Spleen (tissue), 11 donors: Measurements from ENCODE around the gene TNFRSF18. TPM values are rescaled to one million over a fixed set of nuclear protein-coding genes. Genes with fewer than 3 reads are reported as not detected.

Source experiments
- DNase-seq: peaks from one replicate; pipeline ENCODE4 v3.0.0-alpha.2; 2020
- H3K27ac ChIP-seq, 8 donors: fragments of 200-600 bp; sonication (generic) in 7 of 8; 1 replicate in 4 of 8; 2 replicates in 4 of 8; pipeline versions ENCODE4 v1.5.0 to v1.8.0; 2016 to 2021; ENCODE audit warnings: inconsistent platforms in 4 of 8, mild to moderate bottlenecking in 4 of 8, moderate library complexity in 1 of 8
- H3K27me3 ChIP-seq, 7 donors: fragments of 200-600 bp; sonication (generic) in 6 of 7; replicated peaks in 1 of 7; 1 replicate in 4 of 7; 2 replicates in 3 of 7; pipeline versions ENCODE4 v1.5.0 to v1.8.0; 2016 to 2021; ENCODE audit warnings: inconsistent platforms in 3 of 7, mild to moderate bottlenecking in 1 of 7
- H3K36me3 ChIP-seq, 6 donors: fragments of 200-600 bp; sonication (generic) in 5 of 6; 1 replicate in 4 of 6; 2 replicates in 2 of 6; pipeline versions ENCODE4 v1.5.0 to v1.8.0; 2016 to 2021; ENCODE audit warnings: inconsistent platforms in 2 of 6
- H3K4me1 ChIP-seq, 6 donors: fragments of 200-600 bp; sonication (generic) in 5 of 6; 1 replicate in 3 of 6; 2 replicates in 3 of 6; pipeline versions ENCODE4 v1.5.0 to v1.8.0; 2016 to 2021; ENCODE audit warnings: inconsistent platforms in 3 of 6
- H3K4me3 ChIP-seq, 8 donors: fragments of 200-600 bp; sonication (generic) in 7 of 8; 1 replicate in 4 of 8; 2 replicates in 4 of 8; pipeline versions ENCODE4 v1.5.0 to v1.8.0; 2016 to 2021; ENCODE audit warnings: inconsistent platforms in 4 of 8, mild to moderate bottlenecking in 4 of 8, moderate library complexity in 2 of 8
- H3K9me3 ChIP-seq, 8 donors: fragments of 200-600 bp; sonication (generic) in 7 of 8; 1 replicate in 4 of 8; 2 replicates in 4 of 8; pipeline versions ENCODE4 v1.5.0 to v1.8.0; 2016 to 2021; ENCODE audit warnings: inconsistent platforms in 4 of 8
- CTCF ChIP-seq, 11 experiments: fragments of 200-600 bp in 7 of 11; fragments of 450-650 bp in 4 of 11; sonication (generic) in 4 of 11; IDR thresholded peaks in 8 of 11; conservative IDR thresholded peaks in 3 of 11; 1 replicate in 7 of 11; 2 replicates in 4 of 11; pipeline versions ENCODE4 v1.4.0 to v1.8.0; 2016 to 2021; ENCODE audit warnings: antibody characterized with exemption in 11 of 11, inconsistent platforms in 4 of 11, mild to moderate bottlenecking in 1 of 11
- POLR2A ChIP-seq, 3 donors: fragments of 450-650 bp; IDR thresholded peaks; one replicate each; pipeline ENCODE4 v1.5.1; 2017; ENCODE audit warnings: antibody characterized with exemption in 3 of 3, mild to moderate bottlenecking in 1 of 3
- POLR2AphosphoS5 ChIP-seq, 3 donors: sonication (generic); formaldehyde crosslinking; IDR thresholded peaks; one replicate each; pipeline ENCODE4 v1.5.1; 2017; ENCODE audit warnings: antibody characterized with exemption in 3 of 3
- WGBS, 5 donors: extraction: QIAGEN DNeasy Blood & Tissue Kit in 3 of 5; methylation state at CpG; one replicate each; pipeline versions ENCODE4 v1.1.5 to v1.1.7; 2013 to 2018; 5-methylcytosine and 5-hydroxymethylcytosine counted together
- intact Hi-C: fragments of 100-400 bp; cut with DNase I; formaldehyde crosslinking; loops from one replicate; pipeline ENCODE4 v1.15.0; 2023; ENCODE audit warnings: low total_unique reads
- polyA plus RNA-seq, 3 donors: library from polyadenylated mRNA; stranded (reverse); fragments of 200-250 nt; gene quantifications; one replicate each; pipeline ENCODE4 v1.2.1, GENCODE V29; 2013
- total RNA-seq, 7 donors: library from RNA; depleted of rRNA in 3 of 7; stranded (reverse); fragments of >200 nt in 3 of 7; fragmentation: NEBNext Ultra II Directional in 4 of 7; extraction: Animal tissue kit (Norgen Biotek cat#: 25700) in 4 of 7; gene quantifications; one replicate each; pipeline versions ENCODE4 v1.1.0 to v1.2.1, GENCODE V29; 2016 to 2021
- donor health status: healthy with polysubstance abuse.
- donor health status: DM: no; HTN: no; CAD: no; lungs with moderate emphysema.
- donor health status: DM: no; HTN: no; CAD: no.
- donor health status: Bipolar disorder and iron deficiency.
- donor health status: healthy.
- donor health status: DM: no; HTN: no; CAD: no.
- donor health status: DM: yes; HTN: yes; CAD: no.

The TNFRSF18 gene
- total and polyA plus RNA-seq, 10 donors, result 5.2 to 16.3 (median 7.6) TPM

- TF ChIP-seq CTCF (IDR thresholded peaks at IDR 0.05 in 8 of 11, conservative IDR thresholded peaks at IDR 0.05 in 3 of 11) (no peak), POLR2A (IDR thresholded peaks at IDR 0.05) (no peak), POLR2AphosphoS5 (IDR thresholded peaks at IDR 0.05) (no peak)
- Histone ChIP-seq H3K4me3 (no peak overlapping the region), H3K27me3 (peaks cover 0 to 86% (median 31%) of the 10 kb centered on the region in 7 donors), H3K36me3 (no peaks in the 10 kb centered on the region), H3K9me3 (peaks cover 0 to 4% (median 0%) of the 10 kb centered on the region in 8 donors), H3K4me1 (peaks cover 0 to 25% (median 15%) of the 10 kb centered on the region in 6 donors), H3K27ac (no peak overlapping the region)
- DNase-seq, result peak; percentile 76
- intact Hi-C loops, result no loop called here
- 77 to 87% (median 79%) methylated on average over 21 to 51 of the region's 51 CpGs for WGBS, 5 donors
Measured at GRCh38 chr1:1179983-1180861, 26.2 kb downstream of the TNFRSF18 start.

- peaks cover 0 to 5% (median 0%) of the 10 kb centered on the region in 8 donors for H3K9me3 ChIP-seq
- H3K4me3 ChIP-seq, result no peak overlapping the region
- peaks cover 0 to 29% (median 17%) of the 10 kb centered on the region in 6 donors for H3K4me1 ChIP-seq
- TF ChIP-seq CTCF (IDR thresholded peaks at IDR 0.05 in 8 of 11, conservative IDR thresholded peaks at IDR 0.05 in 3 of 11), result no peak
- TF ChIP-seq POLR2A (IDR thresholded peaks at IDR 0.05), result no peak
- no peak for TF ChIP-seq POLR2AphosphoS5 (IDR thresholded peaks at IDR 0.05)
- DNase-seq, result no peak
- H3K36me3 ChIP-seq, result no peaks in the 10 kb centered on the region
- intact Hi-C loops, result no loop called here
- peaks cover 0 to 94% (median 34%) of the 10 kb centered on the region in 7 donors for H3K27me3 ChIP-seq
- no peak overlapping the region for H3K27ac ChIP-seq
- WGBS, 5 donors, result 57 to 85% (median 78%) methylated on average over 15 to 25 of the region's 25 CpGs
Measured at GRCh38 chr1:1179346-1179982, 26.9 kb downstream of the TNFRSF18 start.

DNA sequence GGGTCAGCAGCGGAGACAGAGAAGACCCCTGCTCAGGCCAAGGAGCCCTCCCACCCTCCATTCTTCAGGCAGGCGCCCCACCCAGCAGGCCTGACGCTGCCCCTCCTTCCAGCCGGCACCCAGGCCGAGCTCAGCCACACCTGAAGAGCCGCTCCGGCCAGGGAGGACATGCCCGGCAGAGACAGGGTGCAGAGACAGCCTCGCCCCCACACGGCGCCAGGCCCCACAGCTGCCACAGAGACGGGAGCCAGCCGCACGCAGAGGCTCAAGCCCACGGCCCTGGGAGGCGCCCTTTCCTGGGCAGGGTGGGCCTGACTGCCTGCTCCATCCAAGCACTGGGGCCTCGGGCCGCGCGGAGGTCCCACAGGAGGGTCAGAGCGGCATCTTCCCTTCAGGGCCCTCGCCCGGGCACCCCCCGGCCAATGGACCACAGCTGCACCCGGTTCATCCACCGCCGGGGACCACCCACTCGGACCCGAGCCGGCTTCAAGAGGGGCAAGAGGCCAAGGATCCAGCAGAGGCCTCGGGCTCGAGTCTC, 27.5 kb downstream of the TNFRSF18 start:
- Histone ChIP-seq H3K4me3 (no peak overlapping the region), H3K4me1 (peaks cover 0 to 32% (median 21%) of the 10 kb centered on the region in 6 donors), H3K27me3 (peaks cover 0 to 100% (median 40%) of the 10 kb centered on the region in 7 donors), H3K36me3 (no peaks in the 10 kb centered on the region), H3K9me3 (peaks cover 0 to 5% (median 0%) of the 10 kb centered on the region in 8 donors), H3K27ac (no peak overlapping the region)
- 86 to 100% (median 90%) methylated on average over 2 to 32 of the region's 32 CpGs for WGBS, 5 donors
- intact Hi-C loops, result no loop called here
- TF ChIP-seq POLR2AphosphoS5 (IDR thresholded peaks at IDR 0.05) (no peak), CTCF (IDR thresholded peaks at IDR 0.05 in 8 of 11, conservative IDR thresholded peaks at IDR 0.05 in 3 of 11) (no peak), POLR2A (IDR thresholded peaks at IDR 0.05) (no peak)
- DNase-seq, result no peak
